Measurements from ENCODE around the gene RNF167.
A peak's percentile ranks its signal among the peaks of the same experiment; 100 is the strongest.

The RNF167 gene

GRCh38 chr17:4955091-4955490, 15.0 kb downstream of the RNF167 start:
- no peak for DNase-seq (ENCODE audit: low read depth, low spot score)
- no peak for TF ChIP-seq CTCF (IDR thresholded peaks at IDR 0.05; ENCODE audit: low read depth, low read length)
- in situ Hi-C loops (cut with HindIII; ENCODE audit: low sequenced_read_pairs), result no loop called here
- H3K4me3 ChIP-seq (ENCODE audit: low read depth, low read length), result no peak overlapping the region

- peak; percentile 16 for TF ChIP-seq CTCF (IDR thresholded peaks at IDR 0.05; ENCODE audit: low read depth, low read length)
- H3K4me3 ChIP-seq (ENCODE audit: low read depth, low read length), result no peak overlapping the region
- in situ Hi-C loops (cut with HindIII; ENCODE audit: low sequenced_read_pairs), result no loop called here
- DNase-seq (ENCODE audit: low read depth, low spot score), result no peak
Measured at GRCh38 chr17:4956493-4957061, 16.5 kb downstream of the RNF167 start.

- DNase-seq (ENCODE audit: low read depth, low spot score), result no peak
- TF ChIP-seq CTCF (IDR thresholded peaks at IDR 0.05; ENCODE audit: low read depth, low read length), result no peak
- no peak overlapping the region for H3K4me3 ChIP-seq (ENCODE audit: low read depth, low read length)
- in situ Hi-C loops (cut with HindIII; ENCODE audit: low sequenced_read_pairs), result no loop called here
Measured at GRCh38 chr17:4958102-4958501, 18.0 kb downstream of the RNF167 start.

- no peak for TF ChIP-seq CTCF (IDR thresholded peaks at IDR 0.05; ENCODE audit: low read depth, low read length)
- H3K4me3 ChIP-seq (ENCODE audit: low read depth, low read length), result no peak overlapping the region
- no peak for DNase-seq (ENCODE audit: low read depth, low spot score)
- in situ Hi-C loops (cut with HindIII; ENCODE audit: low sequenced_read_pairs), result no loop called here
Measured at GRCh38 chr17:4959261-4959965, 19.3 kb downstream of the RNF167 start.

GRCh38 chr17:4960279-4960922, 20.3 kb downstream of the RNF167 start:
- no peak for TF ChIP-seq CTCF (IDR thresholded peaks at IDR 0.05; ENCODE audit: low read depth, low read length)
- H3K4me3 ChIP-seq (ENCODE audit: low read depth, low read length), result no peak overlapping the region
- no peak for DNase-seq (ENCODE audit: low read depth, low spot score)
- in situ Hi-C loops (cut with HindIII; ENCODE audit: low sequenced_read_pairs), result no loop called here

- no peak for TF ChIP-seq CTCF (IDR thresholded peaks at IDR 0.05; ENCODE audit: low read depth, low read length)
- in situ Hi-C loops (cut with HindIII; ENCODE audit: low sequenced_read_pairs), result no loop called here
- no peak overlapping the region for H3K4me3 ChIP-seq (ENCODE audit: low read depth, low read length)
- DNase-seq (ENCODE audit: low read depth, low spot score), result no peak
Measured at GRCh38 chr17:4965311-4965986, 25.4 kb downstream of the RNF167 start.

All from astrocyte of the spinal cord (primary cell).